ENCODE results near the gene WDR72. TPM values are rescaled to one million over a fixed set of nuclear protein-coding genes. Genes with fewer than 3 reads are reported as not detected.

Gene WDR72
- total and polyA plus RNA-seq, 2 of the 4 experiments (the other 2 are of a cell fraction): not detected

DNA sequence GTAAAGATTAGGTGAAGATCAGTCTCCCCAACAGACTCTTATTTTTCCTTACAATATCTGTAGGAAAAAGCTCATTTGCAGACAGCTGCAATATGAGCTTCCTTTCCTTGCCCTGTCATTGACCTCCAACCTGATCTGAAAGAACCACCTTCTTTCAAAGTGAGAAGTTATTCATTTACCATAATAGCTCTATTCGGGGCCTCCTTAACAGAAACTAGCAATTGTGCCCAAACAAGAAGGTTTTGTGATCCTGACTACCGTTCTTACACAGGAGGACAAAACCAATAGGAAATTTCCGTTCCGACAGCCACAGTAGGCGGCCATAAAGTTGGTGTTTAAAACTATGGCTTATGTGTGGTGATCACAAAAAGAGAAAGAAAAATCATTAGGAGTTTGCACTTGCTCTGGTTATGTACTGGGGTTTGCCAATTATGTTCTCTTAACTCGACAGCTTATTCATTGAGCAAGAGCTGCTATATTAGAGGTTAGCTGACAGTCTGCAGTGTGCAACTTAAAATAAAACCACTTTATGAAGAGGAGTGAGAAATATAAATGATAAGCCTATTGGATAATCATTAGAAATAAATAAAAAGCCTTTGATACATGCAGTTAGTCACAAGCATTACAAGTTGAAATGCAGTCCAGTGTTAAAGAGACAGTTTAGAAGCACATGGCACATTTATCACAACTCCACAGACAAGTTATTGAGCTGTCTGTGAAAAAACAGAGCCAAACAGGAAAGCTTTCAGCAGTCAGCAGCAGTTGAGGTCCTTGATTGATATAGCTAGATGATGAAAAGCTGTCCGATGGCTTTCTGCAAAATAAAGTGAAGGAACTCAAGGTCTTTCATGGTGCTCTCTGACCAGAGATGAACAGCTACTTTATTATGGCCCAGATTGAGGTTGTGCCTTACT lies 199.8 kb downstream of the WDR72 start (continued):
- no peak for TF ChIP-seq MAZ (IDR thresholded peaks at IDR 0.05; ENCODE audit: borderline replicate concordance, low read depth, low read length)

DNA sequence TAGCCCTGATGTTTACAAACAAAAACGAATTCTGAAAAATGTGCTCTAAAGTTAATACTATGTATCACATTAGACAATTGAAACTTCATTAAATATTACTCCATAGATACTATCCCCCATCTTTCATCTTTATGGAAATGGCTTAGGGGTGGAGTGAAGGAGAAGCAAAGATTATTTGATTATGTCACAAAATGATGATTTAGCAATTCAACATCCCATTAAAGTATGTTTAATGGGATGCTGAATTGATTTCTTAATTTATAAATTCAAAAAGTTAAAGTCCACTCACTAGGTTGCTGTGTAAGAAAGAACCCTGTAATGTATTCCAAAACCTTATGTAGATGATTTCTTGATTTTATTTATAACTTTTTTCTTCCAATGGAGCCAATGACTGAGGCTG lies 201.1 kb downstream of the WDR72 start:
- Histone ChIP-seq H4K20me1 (ENCODE audit: insufficient read depth, low read length) (no peaks in the 10 kb centered on the region), H3K36me3 (ENCODE audit: control insufficient read depth, insufficient read depth, low read length) (no peaks in the 10 kb centered on the region), H2AK9ac (replicated peaks; ENCODE audit: low read depth, low read length, poor library complexity) (no peak overlapping the region), H3K27ac (ENCODE audit: insufficient read depth, low read length) (no peak overlapping the region), H3K27me3 (ENCODE audit: control insufficient read depth, insufficient read depth, low read length) (no peaks in the 10 kb centered on the region), H4K8ac (ENCODE audit: low read depth in 2 of 2, low read length in 2 of 2) (no peak overlapping the region), H3K18ac (ENCODE audit: low read depth, low read length) (no peak overlapping the region), H3K56ac (ENCODE audit: extremely low read depth, insufficient read depth, low read length) (no peak overlapping the region), H3K9me3 (ENCODE audit: control insufficient read depth, insufficient read depth, low read length) (peaks cover 6% of the 10 kb centered on the region), H3K23ac (ENCODE audit: low read depth, low read length) (no peak overlapping the region), H3K79me1 (ENCODE audit: low read depth in 1 of 2, low read length in 2 of 2) (no peaks in the 10 kb centered on the region), H3K14ac (replicated peaks; ENCODE audit: low read depth, low read length) (no peak overlapping the region), H4K5ac (ENCODE audit: low read depth, low read length) (no peak overlapping the region), H3K9me1 (ENCODE audit: insufficient read depth, low read length) (no peaks in the 10 kb centered on the region), H2BK20ac (ENCODE audit: low read depth, low read length) (no peak overlapping the region), H2BK120ac (ENCODE audit: low read depth, low read length) (no peak overlapping the region), H3K4me2 (ENCODE audit: low read depth, low read length) (no peak overlapping the region), H3K4ac (ENCODE audit: low read depth, low read length) (no peak overlapping the region), H3K9ac (ENCODE audit: low read depth, low read length) (no peak overlapping the region), H2BK15ac (ENCODE audit: low read depth, low read length) (no peak overlapping the region), H2AK5ac (ENCODE audit: low read depth, low read length) (no peak overlapping the region), H4K91ac (ENCODE audit: insufficient read depth, low read depth, low read length) (no peak overlapping the region), H2BK5ac (ENCODE audit: low read depth, low read length, poor library complexity, severe bottlenecking) (no peak overlapping the region), H3K4me3 (ENCODE audit: insufficient read depth, low read depth, low read length) (no peak overlapping the region), H2AFZ (replicated peaks; ENCODE audit: low read length, poor library complexity) (no peak overlapping the region), H3K4me1 (ENCODE audit: control insufficient read depth, insufficient read depth, low read length) (no peaks in the 10 kb centered on the region)
- no CpG with 5 or more reads among the region's 1 CpG for WGBS, 2 experiments (ENCODE audit: extremely low coverage in 2 of 2, insufficient read length in 1 of 2)
- CTCF ChIA-PET: no interaction called here
- BruUV-seq (replicated peaks): no TSS peak
- in situ Hi-C loops (cut with MboI; ENCODE audit: low sequenced_read_pairs): no loop called here
- no peak for DNase-seq
- dilution Hi-C loops (cut with HindIII; ENCODE audit: low sequenced_read_pairs, unreplicated experiment): no loop called here
- intact Hi-C loops (cut with micrococcal nuclease): no loop called here
- ATAC-seq (ENCODE audit: low read depth): no peak
- POLR2A ChIA-PET (ENCODE audit: unreplicated experiment): no interaction called here
- TF ChIP-seq FOS (IDR thresholded peaks at IDR 0.05; ENCODE audit: low read depth, low read length): no peak
- no peak for TF ChIP-seq POLR2A (IDR thresholded peaks at IDR 0.05; ENCODE audit: low read depth, low read length)
- TF ChIP-seq MAFK (IDR thresholded peaks at IDR 0.05; ENCODE audit: low read depth, low read length): no peak
- TF ChIP-seq RCOR1 (IDR thresholded peaks at IDR 0.05; ENCODE audit: insufficient replicate concordance, low read length): no peak
- TF ChIP-seq SMC3 (IDR thresholded peaks at IDR 0.05; ENCODE audit: low read depth, low read length): no peak
- TF ChIP-seq NFE2L2 (IDR thresholded peaks at IDR 0.05; ENCODE audit: low read depth, low read length): no peak
- no peak for TF ChIP-seq CEBPB (IDR thresholded peaks at IDR 0.05; ENCODE audit: low read depth, low read length)
- TF ChIP-seq CHD1 (IDR thresholded peaks at IDR 0.05; ENCODE audit: low read depth, low read length): no peak
- TF ChIP-seq MXI1 (IDR thresholded peaks at IDR 0.05; ENCODE audit: borderline replicate concordance, low read depth, low read length): no peak
- TF ChIP-seq, protein P1, sequence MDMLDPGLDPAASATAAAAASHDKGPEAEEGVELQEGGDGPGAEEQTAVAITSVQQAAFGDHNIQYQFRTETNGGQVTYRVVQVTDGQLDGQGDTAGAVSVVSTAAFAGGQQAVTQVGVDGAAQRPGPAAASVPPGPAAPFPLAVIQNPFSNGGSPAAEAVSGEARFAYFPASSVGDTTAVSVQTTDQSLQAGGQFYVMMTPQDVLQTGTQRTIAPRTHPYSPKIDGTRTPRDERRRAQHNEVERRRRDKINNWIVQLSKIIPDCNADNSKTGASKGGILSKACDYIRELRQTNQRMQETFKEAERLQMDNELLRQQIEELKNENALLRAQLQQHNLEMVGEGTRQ (IDR thresholded peaks at IDR 0.05; ENCODE audit: low read depth, low read length): no peak

All from IMR-90 (cell line).